Adrenal gland (tissue), 19 donors: ENCODE data around the gene IRF8. TPM values are rescaled to one million over a fixed set of nuclear protein-coding genes. Genes with fewer than 3 reads are reported as not detected.

Experiments used
- DNase-seq, 7 donors: peaks; one replicate each; pipeline ENCODE4 v3.0.0-alpha.2; 2019 to 2020
- H3K27ac ChIP-seq, 5 donors: fragments of 200-600 bp; sonication (generic) in 4 of 5; 1 replicate in 3 of 5; 2 replicates in 2 of 5; pipeline versions ENCODE4 v1.5.1 to v1.8.0; 2016 to 2020; ENCODE audit warnings: mild to moderate bottlenecking in 1 of 5
- H3K27me3 ChIP-seq: fragments of 200-600 bp; 2 replicates; pipeline ENCODE4 v1.8.0; 2021
- H3K36me3 ChIP-seq, 2 donors: fragments of 200-600 bp; replicated peaks in 1 of 2; 1 replicate in 1 of 2; 2 replicates in 1 of 2; pipeline versions ENCODE4 v1.5.1 to v1.8.0; 2018 to 2022
- H3K4me1 ChIP-seq, 2 donors: fragments of 200-600 bp; replicated peaks in 1 of 2; 1 replicate in 1 of 2; 2 replicates in 1 of 2; pipeline versions ENCODE4 v1.5.1 to v1.8.0; 2018 to 2021
- H3K4me3 ChIP-seq, 4 donors: fragments of 200-600 bp; sonication (generic) in 3 of 4; one replicate each; pipeline ENCODE4 v1.5.1; 2016 to 2018
- H3K9me3 ChIP-seq, 3 donors: fragments of 200-600 bp; sonication (generic) in 1 of 3; replicated peaks in 1 of 3; 1 replicate in 2 of 3; 2 replicates in 1 of 3; pipeline versions ENCODE4 v1.5.1 to v1.8.0; 2016 to 2021
- POLR2A ChIP-seq, 2 donors: fragments of 450-650 bp; IDR thresholded peaks; one replicate each; pipeline ENCODE4 v1.6.1; 2017; ENCODE audit warnings: antibody characterized with exemption in 2 of 2, mild to moderate bottlenecking in 2 of 2, moderate library complexity in 1 of 2
- WGBS, 4 donors: extraction: QIAGEN DNeasy Blood & Tissue Kit in 2 of 4; methylation state at CpG; one replicate each; pipeline versions ENCODE4 v1.1.5 to v1.1.7; 2013 to 2017; 5-methylcytosine and 5-hydroxymethylcytosine counted together
- intact Hi-C, 2 donors: fragments of 100-400 bp; cut with DNase I; formaldehyde crosslinking; loops; one replicate each; pipeline versions ENCODE4 v1.14.1 to v1.15.0; 2022 to 2023
- long read RNA-seq, 10 donors: library from polyadenylated mRNA in 3 of 10; unstranded in 2 of 10; stranded (forward) in 1 of 10; transcript quantifications; one replicate each; pipeline ENCODE4 v2.0.0 and lab custom pipeline, GENCODE V29; 2021 to 2026
- polyA plus RNA-seq, 3 donors: library from polyadenylated mRNA; stranded (reverse); fragments of 200-250 nt in 2 of 3; fragments of 350-450 nt in 1 of 3; fragmentation: Illumina TruSeq in 1 of 3; extraction: RNeasy Lipid Tissue Mini Kit (QIAGEN cat#74804) in 1 of 3; gene quantifications; one replicate each; pipeline ENCODE4 v1.2.3, GENCODE V29; 2013 to 2014
- total RNA-seq, 9 donors: library from RNA; depleted of rRNA in 4 of 9; stranded (reverse); fragments of >200 nt in 4 of 9; fragments of 120-200 nt in 1 of 9; fragmentation: NEBNext Ultra II Directional in 1 of 9; extraction: Animal tissue kit (Norgen Biotek cat#: 25700) in 1 of 9; gene quantifications; one replicate each; pipeline versions ENCODE4 v1.1.0 to v1.2.4, GENCODE V29; 2013 to 2023
- TF ChIP-seq, protein P1 (sequence below), 6 experiments: fragments of 450-650 bp in 4 of 6; fragments of 200-600 bp in 2 of 6; sonication (generic) in 1 of 6; IDR thresholded peaks; 1 replicate in 5 of 6; 2 replicates in 1 of 6; pipeline versions ENCODE4 v1.5.1 to v1.8.0; 2016 to 2021; ENCODE audit warnings: antibody characterized with exemption in 6 of 6, mild to moderate bottlenecking in 2 of 6, moderate library complexity in 1 of 6
- donor health status: healthy with polysubstance abuse.
- donor health status: Bipolar disorder and iron deficiency.
- donor health status: DM: yes; HTN: yes; CAD: no.
- donor health status: DM: no; HTN: no; CAD: no.
- donor health status: DM: no; HTN: no; CAD: no.
- donor health status: DM: yes; HTN: yes; CAD: no.

Gene IRF8, protein sequence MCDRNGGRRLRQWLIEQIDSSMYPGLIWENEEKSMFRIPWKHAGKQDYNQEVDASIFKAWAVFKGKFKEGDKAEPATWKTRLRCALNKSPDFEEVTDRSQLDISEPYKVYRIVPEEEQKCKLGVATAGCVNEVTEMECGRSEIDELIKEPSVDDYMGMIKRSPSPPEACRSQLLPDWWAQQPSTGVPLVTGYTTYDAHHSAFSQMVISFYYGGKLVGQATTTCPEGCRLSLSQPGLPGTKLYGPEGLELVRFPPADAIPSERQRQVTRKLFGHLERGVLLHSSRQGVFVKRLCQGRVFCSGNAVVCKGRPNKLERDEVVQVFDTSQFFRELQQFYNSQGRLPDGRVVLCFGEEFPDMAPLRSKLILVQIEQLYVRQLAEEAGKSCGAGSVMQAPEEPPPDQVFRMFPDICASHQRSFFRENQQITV
- total RNA-seq (10 to 100 TPM in 8 of 9 donors, 1 to 10 TPM in 1; 5.0 to 40.1 (median 18.8) TPM), polyA plus RNA-seq (1 to 10 TPM; 3.4 to 9.6 (median 8.3) TPM)
- long read RNA-seq, donor 1, result 0 reads
- long read RNA-seq, donor 2, result 0 reads
- long read RNA-seq, donor 3, result 0 reads
- long read RNA-seq, donor 4, transcript IRF8-201 (9 exons, 3,030 nt), result major isoform, 6 of 9 reads
- long read RNA-seq, donor 4, partial matches to known transcripts, result 2 of 9 reads
- long read RNA-seq, donor 4, other reads (novel, unspliced or antisense), result 1 of 9 reads
- long read RNA-seq, donor 5, transcript IRF8-201 (9 exons, 3,030 nt), result major isoform, 79 of 89 reads
- long read RNA-seq, donor 5, partial matches to known transcripts, result 2 of 89 reads
- long read RNA-seq, donor 5, other reads (novel, unspliced or antisense), result 8 of 89 reads
- long read RNA-seq, donor 6, transcript IRF8-201 (9 exons, 3,030 nt), result major isoform, 5 of 8 reads
- long read RNA-seq, donor 6, partial matches to known transcripts, result 2 of 8 reads
- long read RNA-seq, donor 6, other reads (novel, unspliced or antisense), result 1 of 8 reads
- long read RNA-seq, donor 7, result 0 reads
- long read RNA-seq, donor 8, partial matches to known transcripts, result 0 of 2 reads
- long read RNA-seq, donor 8, other reads (novel, unspliced or antisense), result 0 of 2 reads
- long read RNA-seq, donor 9, partial matches to known transcripts, result 0 of 1 reads
- long read RNA-seq, donor 9, other reads (novel, unspliced or antisense), result 0 of 1 reads
- long read RNA-seq, donor 10, partial matches to known transcripts, result 0 of 2 reads
- long read RNA-seq, donor 10, other reads (novel, unspliced or antisense), result 0 of 2 reads

DNA sequence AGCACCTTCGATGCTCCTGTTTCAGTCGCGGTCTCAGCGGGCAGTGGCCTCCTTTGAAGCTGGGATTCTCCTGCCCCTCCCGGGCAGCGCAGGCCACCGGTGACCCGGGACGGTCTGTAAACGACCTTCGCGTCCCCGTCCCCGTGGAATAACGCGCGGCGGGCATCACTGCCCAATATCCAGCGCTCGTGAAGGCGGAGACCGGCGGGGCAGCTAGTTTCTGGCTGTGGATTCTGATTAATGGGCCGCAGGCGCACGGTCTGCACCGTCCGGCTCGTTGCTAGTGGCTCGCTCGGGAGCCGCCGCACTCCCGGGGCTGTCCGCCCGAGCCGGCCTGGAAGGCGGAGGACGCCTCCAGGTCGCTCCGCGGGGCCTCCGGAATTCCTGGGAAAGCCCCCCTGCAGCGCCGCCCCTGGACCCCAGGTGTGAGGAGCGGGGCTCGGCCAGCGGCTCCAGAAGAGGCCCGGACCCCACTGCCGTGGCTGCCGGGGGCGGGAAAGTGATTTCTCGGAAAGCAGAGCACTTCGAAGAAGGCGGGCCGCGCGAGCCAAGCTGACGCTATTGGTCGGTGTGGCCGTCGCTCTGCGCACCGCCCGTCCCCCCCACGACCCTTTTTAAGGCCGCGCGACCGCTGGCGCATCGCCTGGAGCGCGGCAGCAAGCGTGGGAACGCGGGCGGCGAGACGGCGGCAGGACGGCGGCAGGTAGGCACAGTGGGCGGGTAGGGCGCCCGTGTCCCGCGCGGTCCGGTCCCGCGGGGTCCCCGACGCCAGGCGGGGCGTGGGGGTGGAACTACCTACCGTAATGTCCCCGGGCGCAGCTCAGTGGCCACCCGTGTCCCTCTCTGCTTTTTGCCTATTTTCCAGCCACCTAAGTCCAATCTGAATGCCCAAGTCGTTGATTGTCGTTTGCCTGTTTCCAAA lies at the start of gene IRF8:
Gene IRF8, plus strand, starts transcription at position 642 of the 922 bp plus-strand sequence. CDS start 3,854 bp downstream, outside the sequence.
- peak; percentile 57 to 72 (median 59) for DNase-seq
- Histone ChIP-seq H3K9me3 (no peaks in the 10 kb centered on the region), H3K27me3 (peaks cover 23% of the 10 kb centered on the region), H3K27ac (peak within 1 kb of the TSS in 3 of 5 donors; percentile 46 to 85 (median 56)), H3K4me3 (peak within 1 kb of the TSS in 2 of 4 donors; percentile 6 to 67), H3K36me3 (no peaks in the 10 kb centered on the region), H3K4me1 (peaks cover 0 to 9% of the 10 kb centered on the region in 2 donors)
- 1 to 6% (median 2%) methylated on average over 12 to 102 of the region's 102 CpGs for WGBS, 4 donors
- TF ChIP-seq, protein P1, sequence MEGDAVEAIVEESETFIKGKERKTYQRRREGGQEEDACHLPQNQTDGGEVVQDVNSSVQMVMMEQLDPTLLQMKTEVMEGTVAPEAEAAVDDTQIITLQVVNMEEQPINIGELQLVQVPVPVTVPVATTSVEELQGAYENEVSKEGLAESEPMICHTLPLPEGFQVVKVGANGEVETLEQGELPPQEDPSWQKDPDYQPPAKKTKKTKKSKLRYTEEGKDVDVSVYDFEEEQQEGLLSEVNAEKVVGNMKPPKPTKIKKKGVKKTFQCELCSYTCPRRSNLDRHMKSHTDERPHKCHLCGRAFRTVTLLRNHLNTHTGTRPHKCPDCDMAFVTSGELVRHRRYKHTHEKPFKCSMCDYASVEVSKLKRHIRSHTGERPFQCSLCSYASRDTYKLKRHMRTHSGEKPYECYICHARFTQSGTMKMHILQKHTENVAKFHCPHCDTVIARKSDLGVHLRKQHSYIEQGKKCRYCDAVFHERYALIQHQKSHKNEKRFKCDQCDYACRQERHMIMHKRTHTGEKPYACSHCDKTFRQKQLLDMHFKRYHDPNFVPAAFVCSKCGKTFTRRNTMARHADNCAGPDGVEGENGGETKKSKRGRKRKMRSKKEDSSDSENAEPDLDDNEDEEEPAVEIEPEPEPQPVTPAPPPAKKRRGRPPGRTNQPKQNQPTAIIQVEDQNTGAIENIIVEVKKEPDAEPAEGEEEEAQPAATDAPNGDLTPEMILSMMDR (IDR thresholded peaks at IDR 0.05), result no peak
- peak; percentile 47 to 61 for TF ChIP-seq POLR2A (IDR thresholded peaks at IDR 0.05)
- intact Hi-C loops, result no loop called here

GRCh38 chr16:85849388-85849787 lies 49.6 kb upstream of the IRF8 start:
- Histone ChIP-seq H3K4me3 (no peak overlapping the region), H3K36me3 (no peaks in the 10 kb centered on the region), H3K9me3 (no peaks in the 10 kb centered on the region), H3K27me3 (no peaks in the 10 kb centered on the region), H3K4me1 (no peaks in the 10 kb centered on the region), H3K27ac (no peak overlapping the region)
- peak in 1 of 7 donors; percentile 7 for DNase-seq
- intact Hi-C loops, result no loop called here
- WGBS, 4 donors, result 72 to 87% (median 78%) methylated on average over 8 of the region's 8 CpGs
- TF ChIP-seq, protein P1 (IDR thresholded peaks at IDR 0.05), result no peak
- no peak for TF ChIP-seq POLR2A (IDR thresholded peaks at IDR 0.05)

DNA sequence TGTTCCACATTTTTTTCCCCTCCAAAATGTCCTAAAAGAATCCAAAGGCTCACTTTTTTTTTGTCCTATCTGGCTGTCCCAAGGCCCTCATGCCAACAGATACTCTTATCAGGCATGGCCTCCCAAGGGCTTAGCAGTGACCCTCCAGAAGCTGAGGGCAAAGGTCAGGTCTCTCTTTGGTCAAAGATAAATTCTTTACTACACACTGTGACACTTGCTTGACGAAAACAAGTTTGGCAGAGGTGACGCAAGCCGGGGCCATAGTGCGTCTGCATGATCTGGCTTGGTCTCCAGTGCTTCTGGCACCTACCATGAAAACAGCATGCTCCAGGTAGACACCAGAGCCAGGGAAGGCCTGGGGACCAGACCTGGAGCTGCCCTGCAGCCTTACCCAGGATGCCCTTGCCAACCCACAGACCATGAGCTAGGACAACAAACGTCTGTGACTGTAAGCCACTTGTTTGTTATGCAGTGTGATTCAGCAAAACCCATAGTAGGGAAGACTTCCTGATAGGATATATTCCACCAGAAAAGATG lies 48.5 kb upstream of the IRF8 start:
- H3K9me3 ChIP-seq, result no peaks in the 10 kb centered on the region
- H3K4me3 ChIP-seq, result no peak overlapping the region
- intact Hi-C loops, result no loop called here
- H3K4me1 ChIP-seq, result no peaks in the 10 kb centered on the region
- no peaks in the 10 kb centered on the region for H3K27me3 ChIP-seq
- peak in 1 of 7 donors; percentile 39 for DNase-seq
- WGBS, 4 donors, result 67 to 69% (median 68%) methylated on average over 5 of the region's 5 CpGs
- TF ChIP-seq, protein P1 (IDR thresholded peaks at IDR 0.05), result no peak
- no peak for TF ChIP-seq POLR2A (IDR thresholded peaks at IDR 0.05)
- no peak overlapping the region for H3K27ac ChIP-seq
- no peaks in the 10 kb centered on the region for H3K36me3 ChIP-seq
